HT1080 (cell line): Measurements from ENCODE around the gene KIRREL1. TPM values are rescaled to one million over a fixed set of nuclear protein-coding genes. Genes with fewer than 3 reads are reported as not detected.
A peak's percentile ranks its signal among the peaks of the same experiment; 100 is the strongest.

Experiments
- DNase-seq: peaks from one replicate; pipeline ENCODE4 v3.0.0-alpha.2; 2015; ENCODE audit warnings: low read depth
- total RNA-seq: library from RNA; depleted of rRNA; stranded (reverse); fragments of >200 nt; shearing (Covaris generic); gene quantifications from 2 replicates; pipeline ENCODE4 v1.2.3, GENCODE V29; 2014

Gene KIRREL1
- total RNA-seq, 1 experiment from 2014 or later = 68.8 TPM

GRCh38 chr1:158068918-158069317 lies 75.5 kb downstream of the KIRREL1 start:
- DNase-seq = no peak

GRCh38 chr1:158071138-158071537 lies 77.7 kb downstream of the KIRREL1 start:
- no peak for DNase-seq

- DNase-seq = no peak
These were observed 81.6 kb downstream of the KIRREL1 start for GRCh38 chr1:158075078-158075477.

GRCh38 chr1:158076441-158076840 lies 83.0 kb downstream of the KIRREL1 start:
- DNase-seq = no peak

GRCh38 chr1:158077411-158078256 lies 84.2 kb downstream of the KIRREL1 start:
- no peak for DNase-seq

GRCh38 chr1:158078569-158079080 lies 85.2 kb downstream of the KIRREL1 start:
- no peak for DNase-seq

- no peak for DNase-seq
These were observed 86.6 kb downstream of the KIRREL1 start for GRCh38 chr1:158080066-158080465.

GRCh38 chr1:158084336-158084735 lies 90.9 kb downstream of the KIRREL1 start:
- DNase-seq = no peak

GRCh38 chr1:158084747-158085146 lies 91.3 kb downstream of the KIRREL1 start:
- DNase-seq = no peak

- peak; percentile 79 for DNase-seq
These were observed 94.0 kb downstream of the KIRREL1 start for GRCh38 chr1:158087320-158087927.

GRCh38 chr1:158089476-158089875 lies 96.0 kb downstream of the KIRREL1 start:
- no peak for DNase-seq

- no peak for DNase-seq
These were observed 96.6 kb downstream of the KIRREL1 start for GRCh38 chr1:158089925-158090637.

- DNase-seq = no peak
These were observed 99.9 kb downstream of the KIRREL1 start for GRCh38 chr1:158093376-158093775.

GRCh38 chr1:158094571-158094970 lies 101.1 kb downstream of the KIRREL1 start:
- no peak for DNase-seq

GRCh38 chr1:158095737-158096335 lies 102.4 kb downstream of the KIRREL1 start:
- peak; percentile 45 for DNase-seq

GRCh38 chr1:158098256-158098655 lies 104.8 kb downstream of the KIRREL1 start:
- DNase-seq = no peak

- DNase-seq = no peak
These were observed 105.7 kb downstream of the KIRREL1 start for GRCh38 chr1:158099185-158099584.

- no peak for DNase-seq
These were observed 107.1 kb downstream of the KIRREL1 start for GRCh38 chr1:158100498-158100897.

GRCh38 chr1:158101455-158101854 lies 108.0 kb downstream of the KIRREL1 start:
- no peak for DNase-seq

- peak; percentile 92 for DNase-seq
These were observed 108.5 kb downstream of the KIRREL1 start for GRCh38 chr1:158101927-158102326.

- no peak for DNase-seq
These were observed 109.6 kb downstream of the KIRREL1 start for GRCh38 chr1:158102881-158103674.
